ENCODE results near the gene NTM.

NTM gene

DNA sequence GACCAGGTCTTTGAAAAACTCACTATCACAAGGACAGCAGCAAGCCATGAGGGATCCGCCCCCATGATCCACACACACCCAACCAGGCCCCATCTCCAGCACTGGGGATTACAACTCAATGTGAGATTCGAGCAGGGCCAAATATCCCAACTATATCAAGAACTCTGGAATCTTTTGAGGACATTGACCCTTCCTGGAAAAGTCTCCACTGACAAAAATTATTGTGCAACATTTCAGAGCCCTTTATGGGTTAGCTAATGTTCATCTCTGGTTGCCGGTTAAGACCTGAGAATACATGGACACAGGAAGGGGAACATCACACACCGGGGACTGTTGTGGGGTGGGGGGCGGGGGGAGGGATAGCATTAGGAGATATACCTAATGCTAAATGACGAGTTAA lies 479.1 kb downstream of the NTM start:
- Histone ChIP-seq H3K9me3 (ENCODE audit: low read length) (no peaks in the 10 kb centered on the region), H4K20me1 (ENCODE audit: insufficient read depth, low read length) (no peaks in the 10 kb centered on the region), H3K36me3 (ENCODE audit: insufficient read depth, low read length) (no peaks in the 10 kb centered on the region), H3K4me1 (ENCODE audit: insufficient read depth, low read length, severe bottlenecking) (no peaks in the 10 kb centered on the region), H3K4me3 (ENCODE audit: low read depth, low read length, poor library complexity, severe bottlenecking) (no peak overlapping the region), H3F3A (ENCODE audit: insufficient read depth, low read length) (no peaks in the 10 kb centered on the region), H3K4me2 (ENCODE audit: low read length) (no peak overlapping the region), H3K79me2 (ENCODE audit: insufficient read depth, low read length) (no peaks in the 10 kb centered on the region), H3K27me3 (ENCODE audit: insufficient read depth, low read length) (no peaks in the 10 kb centered on the region), H3K9me2 (ENCODE audit: low read depth, low read length) (no peaks in the 10 kb centered on the region), H3K9ac (ENCODE audit: low read length) (no peak overlapping the region), H2AFZ (ENCODE audit: low read length) (no peak overlapping the region), H3K27ac (ENCODE audit: low read depth, low read length, poor library complexity, severe bottlenecking) (no peak overlapping the region)
- TF ChIP-seq, protein P1, sequence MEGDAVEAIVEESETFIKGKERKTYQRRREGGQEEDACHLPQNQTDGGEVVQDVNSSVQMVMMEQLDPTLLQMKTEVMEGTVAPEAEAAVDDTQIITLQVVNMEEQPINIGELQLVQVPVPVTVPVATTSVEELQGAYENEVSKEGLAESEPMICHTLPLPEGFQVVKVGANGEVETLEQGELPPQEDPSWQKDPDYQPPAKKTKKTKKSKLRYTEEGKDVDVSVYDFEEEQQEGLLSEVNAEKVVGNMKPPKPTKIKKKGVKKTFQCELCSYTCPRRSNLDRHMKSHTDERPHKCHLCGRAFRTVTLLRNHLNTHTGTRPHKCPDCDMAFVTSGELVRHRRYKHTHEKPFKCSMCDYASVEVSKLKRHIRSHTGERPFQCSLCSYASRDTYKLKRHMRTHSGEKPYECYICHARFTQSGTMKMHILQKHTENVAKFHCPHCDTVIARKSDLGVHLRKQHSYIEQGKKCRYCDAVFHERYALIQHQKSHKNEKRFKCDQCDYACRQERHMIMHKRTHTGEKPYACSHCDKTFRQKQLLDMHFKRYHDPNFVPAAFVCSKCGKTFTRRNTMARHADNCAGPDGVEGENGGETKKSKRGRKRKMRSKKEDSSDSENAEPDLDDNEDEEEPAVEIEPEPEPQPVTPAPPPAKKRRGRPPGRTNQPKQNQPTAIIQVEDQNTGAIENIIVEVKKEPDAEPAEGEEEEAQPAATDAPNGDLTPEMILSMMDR (IDR thresholded peaks at IDR 0.05; ENCODE audit: low read length): no peak
- no peak for TF ChIP-seq EZH2 (IDR thresholded peaks at IDR 0.05; ENCODE audit: borderline replicate concordance, low read length)

DNA sequence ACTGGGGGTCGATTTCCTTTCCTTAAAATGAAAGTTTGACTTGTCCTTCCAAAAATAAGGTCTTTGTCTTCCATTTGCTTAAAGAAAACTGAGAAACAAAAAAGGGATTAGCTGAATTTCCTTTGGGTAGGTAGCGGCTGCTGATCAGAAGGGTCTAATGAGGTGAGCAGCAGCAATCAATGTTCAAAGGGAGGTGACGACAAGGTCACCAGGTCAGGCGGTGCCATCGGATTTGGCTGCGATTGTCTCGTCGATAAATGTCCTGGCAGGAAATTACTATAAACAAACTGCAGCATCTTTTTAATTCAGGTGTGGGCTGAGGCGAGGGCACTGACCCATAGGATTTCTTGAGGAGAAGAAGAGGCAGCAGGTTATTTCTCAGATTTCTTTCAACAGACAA lies 480.1 kb downstream of the NTM start:
- no peak overlapping the region for H3K4me3 ChIP-seq (ENCODE audit: low read depth, low read length, poor library complexity, severe bottlenecking)
- TF ChIP-seq, protein P1 (IDR thresholded peaks at IDR 0.05; ENCODE audit: low read length): no peak
- no peak for TF ChIP-seq EZH2 (IDR thresholded peaks at IDR 0.05; ENCODE audit: borderline replicate concordance, low read length)
- no peaks in the 10 kb centered on the region for H3K9me2 ChIP-seq (ENCODE audit: low read depth, low read length)
- no peak overlapping the region for H3K4me2 ChIP-seq (ENCODE audit: low read length)
- H3K79me2 ChIP-seq (ENCODE audit: insufficient read depth, low read length): no peaks in the 10 kb centered on the region
- no peak overlapping the region for H3K9ac ChIP-seq (ENCODE audit: low read length)
- H3K27me3 ChIP-seq (ENCODE audit: insufficient read depth, low read length): no peaks in the 10 kb centered on the region
- no peaks in the 10 kb centered on the region for H3K36me3 ChIP-seq (ENCODE audit: insufficient read depth, low read length)
- no peaks in the 10 kb centered on the region for H3K9me3 ChIP-seq (ENCODE audit: low read length)
- H3F3A ChIP-seq (ENCODE audit: insufficient read depth, low read length): no peaks in the 10 kb centered on the region
- H2AFZ ChIP-seq (ENCODE audit: low read length): no peak overlapping the region
- H3K4me1 ChIP-seq (ENCODE audit: insufficient read depth, low read length, severe bottlenecking): no peaks in the 10 kb centered on the region
- H4K20me1 ChIP-seq (ENCODE audit: insufficient read depth, low read length): no peaks in the 10 kb centered on the region
- H3K27ac ChIP-seq (ENCODE audit: low read depth, low read length, poor library complexity, severe bottlenecking): no peak overlapping the region

DNA sequence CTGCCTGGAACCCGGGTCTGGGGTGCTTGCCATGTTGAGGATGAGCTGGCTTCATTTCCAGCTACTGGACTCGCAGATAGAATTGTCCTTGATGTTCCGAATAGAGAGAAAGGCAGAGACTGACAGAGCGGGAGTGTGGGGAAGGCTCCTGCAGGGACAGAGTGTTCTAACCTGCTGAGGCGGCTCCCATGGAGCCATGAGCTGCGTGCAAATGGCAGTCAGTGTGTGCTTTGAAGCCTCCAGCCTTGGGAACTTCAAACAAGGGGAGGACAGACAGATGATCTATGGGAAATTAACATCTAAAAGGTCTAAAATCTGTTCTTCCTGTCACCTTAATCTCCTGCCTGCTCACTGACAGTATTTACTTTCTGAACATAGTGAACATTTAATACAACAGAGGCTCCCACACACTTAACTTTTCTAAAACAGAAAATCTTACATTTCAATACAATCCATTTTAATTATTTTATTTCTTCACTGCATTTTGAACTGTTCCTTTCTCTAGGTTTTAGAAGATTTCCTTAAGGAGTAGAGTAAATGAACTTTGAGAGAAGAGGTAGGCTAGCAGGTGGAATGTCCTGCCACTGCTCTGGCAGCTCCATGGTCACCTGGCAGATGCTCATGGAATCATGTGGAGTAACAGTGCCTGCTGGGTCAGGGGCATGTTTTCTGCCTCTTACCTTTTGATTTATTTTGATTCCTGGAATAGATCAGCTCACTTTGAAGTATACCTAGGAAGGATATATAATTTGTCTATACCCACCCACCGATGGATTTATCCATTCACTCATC lies 481.7 kb downstream of the NTM start:
- Histone ChIP-seq H3K4me1 (ENCODE audit: insufficient read depth, low read length, severe bottlenecking) (no peaks in the 10 kb centered on the region), H3K36me3 (ENCODE audit: insufficient read depth, low read length) (no peaks in the 10 kb centered on the region), H3K27ac (ENCODE audit: low read depth, low read length, poor library complexity, severe bottlenecking) (no peak overlapping the region), H3K9me2 (ENCODE audit: low read depth, low read length) (no peaks in the 10 kb centered on the region), H3K27me3 (ENCODE audit: insufficient read depth, low read length) (no peaks in the 10 kb centered on the region), H4K20me1 (ENCODE audit: insufficient read depth, low read length) (no peaks in the 10 kb centered on the region), H3F3A (ENCODE audit: insufficient read depth, low read length) (no peaks in the 10 kb centered on the region), H2AFZ (ENCODE audit: low read length) (no peak overlapping the region), H3K9me3 (ENCODE audit: low read length) (no peaks in the 10 kb centered on the region), H3K4me3 (ENCODE audit: low read depth, low read length, poor library complexity, severe bottlenecking) (no peak overlapping the region), H3K9ac (ENCODE audit: low read length) (no peak overlapping the region), H3K79me2 (ENCODE audit: insufficient read depth, low read length) (no peaks in the 10 kb centered on the region), H3K4me2 (ENCODE audit: low read length) (no peak overlapping the region)
- TF ChIP-seq, protein P1 (IDR thresholded peaks at IDR 0.05; ENCODE audit: low read length): no peak
- TF ChIP-seq EZH2 (IDR thresholded peaks at IDR 0.05; ENCODE audit: borderline replicate concordance, low read length): no peak

All from OCI-LY1 (cell line).